ENCODE data around the gene MFSD2A.
"Not testable (repeated sequence)": the region's sequence is repeated elsewhere in the genome, so short reads cannot be mapped to it uniquely, and the experiment has no call there.

MFSD2A gene

GRCh38 chr1:39954870-39955546 lies at the start of gene MFSD2A:
TSS of gene MFSD2A (plus strand) at chr1:39955145. CDS start at chr1:39955293, 148 bp downstream.
- peak; percentile 88 for DNase-seq (ENCODE audit: low read depth)

GRCh38 chr1:39905172-39905571 lies 49.8 kb upstream of the MFSD2A start:
- DNase-seq (ENCODE audit: low read depth) = no peak

- DNase-seq (ENCODE audit: low read depth) = no peak
Observed at GRCh38 chr1:39907528-39908453, 47.2 kb upstream of the MFSD2A start.

- DNase-seq (ENCODE audit: low read depth) = no peak
Observed at GRCh38 chr1:39908534-39908933, 46.4 kb upstream of the MFSD2A start.

GRCh38 chr1:39910263-39910662 lies 44.7 kb upstream of the MFSD2A start:
- DNase-seq (ENCODE audit: low read depth) = no peak

- DNase-seq (ENCODE audit: low read depth) = not testable (repeated sequence)
Observed at GRCh38 chr1:39913136-39913535, 41.8 kb upstream of the MFSD2A start.

- DNase-seq (ENCODE audit: low read depth) = no peak
Observed at GRCh38 chr1:39915499-39916129, 39.3 kb upstream of the MFSD2A start.

- no peak for DNase-seq (ENCODE audit: low read depth)
Observed at GRCh38 chr1:39917825-39918224, 37.1 kb upstream of the MFSD2A start.

- peak; percentile 36 for DNase-seq (ENCODE audit: low read depth)
Observed at GRCh38 chr1:39919545-39919944, 35.4 kb upstream of the MFSD2A start.

GRCh38 chr1:39922251-39922688 lies 32.7 kb upstream of the MFSD2A start:
- no peak for DNase-seq (ENCODE audit: low read depth)

GRCh38 chr1:39925721-39926342 lies 29.1 kb upstream of the MFSD2A start:
- DNase-seq (ENCODE audit: low read depth) = no peak

- DNase-seq (ENCODE audit: low read depth) = no peak
Observed at GRCh38 chr1:39926343-39926793, 28.6 kb upstream of the MFSD2A start.

- no peak for DNase-seq (ENCODE audit: low read depth)
Observed at GRCh38 chr1:39926820-39927219, 28.1 kb upstream of the MFSD2A start.

GRCh38 chr1:39927538-39927937 lies 27.4 kb upstream of the MFSD2A start:
- DNase-seq (ENCODE audit: low read depth) = no peak

GRCh38 chr1:39928809-39929587 lies 25.9 kb upstream of the MFSD2A start:
- no peak for DNase-seq (ENCODE audit: low read depth)

GRCh38 chr1:39933956-39934941 lies 20.7 kb upstream of the MFSD2A start:
- DNase-seq (ENCODE audit: low read depth) = no peak

GRCh38 chr1:39936724-39937491 lies 18.0 kb upstream of the MFSD2A start:
- no peak for DNase-seq (ENCODE audit: low read depth)

- no peak for DNase-seq (ENCODE audit: low read depth)
Observed at GRCh38 chr1:39938856-39939255, 16.1 kb upstream of the MFSD2A start.

- DNase-seq (ENCODE audit: low read depth) = no peak
Observed at GRCh38 chr1:39940253-39940652, 14.7 kb upstream of the MFSD2A start.
